Amniotic epithelial cell (primary cell): ENCODE data around the gene OGN.

Source experiments
- DNase-seq: peaks from one replicate; pipeline ENCODE4 v3.0.0-alpha.2; 2010; ENCODE audit warnings: low read depth

OGN gene

DNA sequence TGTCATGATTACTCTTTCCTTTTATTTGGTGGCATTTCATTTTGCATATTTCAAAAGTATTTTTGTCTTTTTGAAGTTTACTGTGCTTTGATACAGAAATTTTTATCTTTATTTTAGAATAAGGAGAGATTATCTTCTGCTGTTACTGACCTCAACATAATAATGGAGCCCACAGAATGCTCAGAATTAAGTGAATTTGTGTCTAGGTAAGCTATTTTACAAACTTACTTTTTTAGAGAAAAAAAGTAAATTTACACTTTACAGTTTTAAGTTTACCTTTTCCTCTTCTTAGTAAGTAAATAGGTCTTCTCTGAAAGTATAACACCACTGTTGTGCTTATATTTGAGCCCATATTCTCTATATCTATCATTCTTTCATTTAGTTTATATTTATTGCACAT is 58.8 kb downstream of the OGN start:
- no peak for DNase-seq

DNA sequence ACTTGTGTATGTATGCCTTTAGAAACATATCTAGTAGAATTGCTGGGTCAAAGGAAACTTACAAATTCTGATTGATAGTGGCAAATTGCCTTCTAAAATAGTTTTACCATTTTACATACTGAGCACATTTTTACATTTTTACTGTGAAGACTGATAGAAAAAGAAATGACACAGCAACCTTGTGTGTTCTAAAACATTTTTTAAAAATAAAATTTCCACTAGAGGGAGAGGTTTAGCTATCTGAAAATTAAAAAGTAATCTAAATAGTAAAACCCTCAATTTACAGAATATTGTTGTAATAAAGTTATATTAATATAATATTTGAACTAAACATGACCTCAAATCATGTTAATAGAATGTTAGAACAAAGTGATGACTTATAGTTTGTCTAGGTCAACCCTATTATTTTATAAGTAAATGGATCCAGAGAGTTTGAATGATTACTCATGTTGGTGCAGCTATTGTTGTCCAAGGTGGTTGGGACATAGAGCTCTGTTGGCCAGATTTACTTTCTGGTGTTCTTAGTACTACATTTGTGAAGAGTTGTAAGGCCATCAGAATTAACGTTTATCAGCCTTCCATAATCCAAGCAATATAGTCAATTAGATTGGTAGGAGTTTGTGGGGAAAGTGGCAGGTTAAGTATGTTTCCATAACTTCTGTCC is 61.4 kb downstream of the OGN start:
- DNase-seq, result peak; percentile 6

- no peak for DNase-seq
Observed at GRCh38 chr9:92341578-92341977, 62.8 kb downstream of the OGN start.

GRCh38 chr9:92333282-92333634 is 71.1 kb downstream of the OGN start:
- no peak for DNase-seq
